TTC549 (cell line): ENCODE results near the gene ACTRT2.

ENCODE experiments used
- FAIRE-seq: peaks from 2 replicates; lab custom pipeline; 2012; peaks lifted over from hg19 to GRCh38; lab: Jason Lieb, UNC

ACTRT2 gene

DNA sequence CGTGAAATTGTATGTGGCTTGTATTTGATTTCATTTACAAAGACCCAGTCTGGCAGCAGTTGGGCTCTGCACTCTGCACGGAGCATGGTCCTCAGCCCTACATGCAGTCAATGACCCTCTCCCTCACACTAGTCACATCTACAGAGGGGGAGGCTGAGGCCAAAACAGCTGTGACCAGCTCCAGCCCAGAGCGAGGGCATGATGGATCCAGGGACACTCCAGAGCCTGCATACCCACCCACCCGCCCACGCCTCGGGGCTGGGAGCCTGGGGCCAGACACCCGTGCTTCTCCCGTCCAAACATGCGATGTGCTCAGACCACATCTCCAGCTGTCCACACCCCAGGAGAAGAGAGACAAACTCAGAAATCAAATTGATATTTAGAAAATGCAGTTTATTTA is 33.8 kb downstream of the ACTRT2 start:
- FAIRE-seq, result no peak

DNA sequence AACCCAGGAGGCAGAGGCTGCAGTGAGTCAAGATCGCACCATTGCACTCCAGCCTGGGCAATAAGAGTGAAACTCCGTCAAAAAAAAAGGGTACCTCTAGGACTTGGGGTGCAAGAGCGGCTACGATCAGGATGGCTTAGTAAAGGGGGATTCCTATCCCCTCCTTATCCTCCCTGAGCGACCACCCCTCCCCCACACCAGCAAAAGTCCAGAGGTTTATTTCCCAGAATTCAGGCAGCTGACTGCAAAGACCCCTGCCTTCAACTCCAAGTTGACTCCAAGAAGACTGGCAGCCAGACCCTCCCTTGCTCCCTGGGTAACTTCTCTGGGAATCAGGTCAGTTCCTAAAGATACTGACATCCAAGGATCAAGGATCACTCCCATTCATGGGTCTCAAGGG is 35.4 kb downstream of the ACTRT2 start:
- no peak for FAIRE-seq

GRCh38 chr1:3058263-3059030 is 37.2 kb downstream of the ACTRT2 start:
- no peak for FAIRE-seq

GRCh38 chr1:3060127-3060526 is 38.9 kb downstream of the ACTRT2 start:
- no peak for FAIRE-seq

DNA sequence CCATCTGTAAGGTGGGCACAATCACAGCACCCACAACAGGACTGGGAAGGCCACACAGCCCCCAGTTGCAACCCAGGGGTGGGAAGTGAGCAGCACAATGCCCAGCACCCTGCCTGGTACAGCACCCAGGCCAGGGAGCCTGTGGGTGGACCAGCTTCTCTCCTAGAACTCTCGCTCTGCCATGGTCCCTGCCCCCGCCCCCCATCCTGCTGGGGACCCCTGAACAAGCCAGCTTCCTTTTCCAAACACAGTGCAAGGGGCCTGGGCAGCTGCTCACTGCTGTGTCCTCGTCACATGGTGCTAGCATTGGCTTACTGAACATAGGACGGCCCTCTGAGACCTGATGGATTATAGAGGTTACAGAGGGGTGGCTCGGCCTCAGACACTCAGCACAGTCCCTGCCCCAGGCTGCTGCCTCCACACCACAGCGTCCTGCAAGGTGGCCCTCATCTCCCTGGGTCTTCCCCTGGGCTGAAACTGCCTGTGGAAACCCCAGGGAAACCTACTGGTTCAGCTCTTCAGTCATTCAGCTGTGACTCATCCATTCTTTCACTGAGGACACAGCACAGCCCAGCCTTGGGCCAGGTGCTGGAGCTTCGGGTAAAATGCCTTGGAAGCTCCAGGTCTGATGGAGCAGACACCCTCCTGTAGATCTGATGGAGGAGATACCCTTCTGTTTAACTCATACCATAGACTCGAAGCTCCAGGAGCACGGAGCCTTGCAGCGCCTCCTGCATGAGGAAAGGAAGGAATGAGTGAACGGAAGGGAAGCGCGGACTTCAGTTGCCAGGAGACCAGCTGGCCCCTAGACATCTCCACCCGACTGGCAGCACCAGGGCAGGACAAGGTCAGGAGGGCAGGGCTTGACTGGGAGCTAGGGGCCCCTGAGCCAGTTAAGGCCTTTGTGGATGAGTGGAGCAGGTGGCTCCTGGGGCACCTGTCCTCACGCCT is 39.6 kb downstream of the ACTRT2 start:
- FAIRE-seq, result no peak

DNA sequence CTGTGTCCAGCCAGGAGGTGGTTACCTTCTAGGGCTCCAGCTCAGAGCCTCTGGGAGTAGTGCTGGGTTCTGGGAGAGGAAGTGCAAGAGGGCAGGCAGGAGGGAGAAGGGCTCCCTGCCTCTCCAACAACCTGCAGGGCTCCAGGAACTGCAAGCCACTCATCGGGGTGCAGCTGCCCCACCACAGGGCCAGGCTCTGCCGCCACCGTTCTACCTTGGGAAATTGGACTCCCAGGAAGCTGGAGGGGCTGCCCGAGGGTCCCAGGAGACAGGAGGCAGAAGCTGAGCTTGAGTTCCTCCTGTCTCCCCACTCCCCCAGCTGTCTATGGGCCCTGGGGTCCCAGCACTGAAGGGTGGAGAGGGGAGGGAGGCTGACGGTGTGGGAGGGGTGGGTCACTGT is 40.3 kb downstream of the ACTRT2 start:
- FAIRE-seq, result no peak

DNA sequence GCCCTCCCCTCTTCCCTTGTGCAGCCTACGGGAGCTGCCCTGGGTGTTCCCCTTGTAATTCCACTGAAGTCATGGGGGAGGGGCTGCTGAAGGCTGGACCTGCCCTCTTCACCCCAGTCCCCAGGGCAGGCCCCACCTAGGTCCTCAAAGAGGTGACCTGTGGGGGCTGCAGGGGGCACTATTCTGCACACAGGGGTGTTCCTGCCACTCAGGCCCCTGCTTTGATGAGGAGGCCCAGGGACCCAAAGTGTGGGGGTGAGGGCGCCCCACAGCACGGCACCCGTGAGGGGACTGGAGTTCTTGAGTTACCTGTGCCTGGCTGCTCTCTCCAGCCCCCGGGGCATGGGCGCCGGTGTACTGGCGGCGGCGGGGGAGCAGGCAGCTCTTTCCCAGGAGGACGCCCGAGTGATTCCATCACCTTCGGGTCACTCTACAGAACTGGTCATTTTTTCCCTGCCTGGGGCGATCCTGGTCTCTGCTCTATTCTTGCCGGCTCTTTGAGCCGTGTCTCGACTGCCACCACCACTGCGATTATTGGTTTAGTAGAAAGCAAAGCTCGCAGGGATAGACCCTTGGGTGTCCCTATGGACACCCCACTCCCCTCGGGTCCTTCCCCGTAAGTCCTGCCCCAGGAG is 40.8 kb downstream of the ACTRT2 start:
- no peak for FAIRE-seq

- FAIRE-seq, result no peak
Measured at GRCh38 chr1:3062616-3063378, 41.5 kb downstream of the ACTRT2 start.

- FAIRE-seq, result no peak
Measured at GRCh38 chr1:3063379-3064295, 42.4 kb downstream of the ACTRT2 start.

DNA sequence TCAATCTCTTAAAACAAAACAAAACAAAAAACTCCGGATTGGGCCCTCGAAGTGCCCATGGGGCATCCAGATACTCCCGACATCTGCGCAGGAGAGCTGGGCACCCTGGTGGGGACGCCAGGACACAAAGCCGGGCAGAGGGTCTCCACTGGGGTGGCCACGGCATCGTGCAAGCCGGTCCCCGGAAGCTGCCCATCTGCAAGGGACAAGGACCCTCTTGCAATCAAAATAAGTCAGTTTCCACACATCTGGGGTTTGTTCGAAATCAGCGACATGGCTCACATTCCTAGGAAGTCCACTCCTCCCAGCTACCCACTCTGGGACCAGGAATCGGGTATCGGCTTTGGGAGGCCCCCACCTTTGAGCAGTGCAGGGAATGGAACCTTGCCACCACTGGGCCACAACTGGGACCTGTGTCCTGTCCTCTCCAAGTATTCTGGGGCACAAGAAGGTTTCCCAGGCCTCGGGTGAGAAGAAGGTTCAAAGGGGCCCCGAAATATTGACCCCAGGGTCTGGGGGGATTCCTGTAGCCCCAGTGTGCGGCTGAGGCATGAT is 43.1 kb downstream of the ACTRT2 start:
- no peak for FAIRE-seq

DNA sequence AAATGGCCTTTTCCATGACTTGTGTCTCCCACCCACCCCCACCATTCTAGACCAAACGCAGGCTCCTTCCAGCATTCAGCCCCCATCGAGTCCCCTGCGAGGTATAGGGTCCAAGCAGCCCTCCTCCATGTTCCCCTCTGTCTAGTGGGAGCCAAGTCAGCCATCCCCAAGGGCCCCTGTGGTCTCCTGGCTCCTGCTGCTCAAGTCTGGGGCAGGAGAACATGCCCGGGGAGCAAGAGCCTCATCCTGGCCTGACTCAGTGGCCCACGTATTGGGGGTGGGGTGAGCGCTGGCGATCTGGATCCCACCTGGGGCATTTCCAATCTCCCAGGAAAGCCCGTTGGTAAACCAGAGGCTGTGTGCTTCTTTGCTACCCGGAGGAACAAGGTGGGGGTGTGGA is 43.6 kb downstream of the ACTRT2 start:
- FAIRE-seq, result no peak

DNA sequence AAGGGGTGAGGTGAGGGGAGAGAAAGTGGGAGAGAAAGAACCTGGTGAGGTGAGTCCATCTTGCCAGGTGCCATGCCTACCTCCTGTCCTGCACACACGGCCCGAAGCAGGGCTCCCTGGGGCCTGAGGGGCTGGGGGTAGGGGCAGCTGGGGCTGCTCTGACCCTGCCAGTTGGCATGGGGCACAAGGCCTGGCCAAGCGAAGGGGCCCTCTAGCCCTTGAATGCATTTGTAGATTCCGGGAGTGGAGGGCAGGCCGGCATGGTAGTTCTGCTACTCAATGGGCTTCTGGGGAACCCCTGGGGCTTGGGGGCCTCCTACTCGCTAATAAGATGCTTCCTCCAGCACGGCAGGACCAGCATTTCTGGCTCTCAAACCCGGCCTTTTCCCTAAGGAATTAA is 44.1 kb downstream of the ACTRT2 start:
- no peak for FAIRE-seq

DNA sequence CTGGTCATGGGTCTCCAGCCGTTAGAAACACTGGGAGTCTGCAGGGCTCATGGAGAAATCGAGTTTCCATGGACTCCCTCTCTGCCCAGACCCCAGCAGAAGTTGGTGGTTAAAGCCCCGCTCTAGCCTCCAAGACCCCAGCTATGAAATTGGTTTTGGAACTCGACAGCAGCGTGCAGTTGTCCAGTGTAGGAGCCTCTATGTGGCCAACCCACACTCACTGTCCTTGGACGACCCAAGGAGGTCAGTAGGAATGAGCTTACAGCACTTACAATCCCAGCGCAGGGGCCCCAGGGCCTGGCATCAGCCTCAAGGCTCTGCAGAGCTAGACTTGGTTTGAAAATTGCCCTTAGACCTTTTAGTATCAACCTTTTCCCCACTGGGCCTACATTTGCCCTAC is 44.5 kb downstream of the ACTRT2 start:
- FAIRE-seq, result no peak

DNA sequence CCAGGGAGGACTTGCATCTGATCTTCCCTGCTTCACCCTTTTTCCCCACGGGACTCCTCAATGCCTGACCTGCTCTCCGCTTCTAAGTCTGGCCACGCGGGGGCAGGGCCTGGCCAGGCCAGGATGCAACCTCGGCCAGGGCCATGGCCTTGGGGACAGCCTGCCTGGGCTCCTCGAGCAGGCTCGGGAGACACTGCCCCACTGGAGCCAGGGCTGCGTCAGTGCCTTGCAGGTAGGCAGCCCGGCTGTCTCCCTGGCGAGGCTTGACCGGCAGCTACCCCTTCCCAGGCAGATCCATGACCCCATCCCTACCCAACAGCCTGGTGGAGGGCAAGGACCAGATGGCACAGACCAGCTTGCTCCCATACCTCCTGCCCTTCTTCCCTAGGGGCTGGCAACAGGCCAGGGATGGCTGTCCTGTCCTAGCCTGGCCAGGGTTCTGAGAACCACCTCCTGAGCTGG is 45.0 kb downstream of the ACTRT2 start:
- FAIRE-seq, result no peak

DNA sequence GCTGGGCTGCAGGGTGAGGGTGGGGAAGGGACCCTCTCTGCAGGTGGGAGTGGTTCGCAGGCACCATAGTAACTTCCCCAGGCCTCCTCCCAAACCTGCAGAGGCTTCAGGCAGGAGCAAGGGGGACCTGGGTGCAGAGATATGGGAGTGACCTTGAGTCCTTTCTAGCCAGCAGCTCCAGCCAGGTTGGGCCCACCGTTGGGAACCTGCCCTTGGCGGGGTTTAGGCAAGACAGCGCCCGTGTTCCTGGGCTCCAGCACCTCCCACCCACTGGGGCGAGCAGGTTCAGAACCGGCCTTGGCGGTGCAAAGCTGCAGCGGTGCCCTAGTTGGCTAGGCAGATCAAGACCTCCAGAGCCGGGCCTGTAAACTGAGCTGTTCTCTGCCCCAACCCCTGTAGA is 45.6 kb downstream of the ACTRT2 start:
- FAIRE-seq, result no peak

GRCh38 chr1:3067301-3067670 is 46.0 kb downstream of the ACTRT2 start:
- no peak for FAIRE-seq

DNA sequence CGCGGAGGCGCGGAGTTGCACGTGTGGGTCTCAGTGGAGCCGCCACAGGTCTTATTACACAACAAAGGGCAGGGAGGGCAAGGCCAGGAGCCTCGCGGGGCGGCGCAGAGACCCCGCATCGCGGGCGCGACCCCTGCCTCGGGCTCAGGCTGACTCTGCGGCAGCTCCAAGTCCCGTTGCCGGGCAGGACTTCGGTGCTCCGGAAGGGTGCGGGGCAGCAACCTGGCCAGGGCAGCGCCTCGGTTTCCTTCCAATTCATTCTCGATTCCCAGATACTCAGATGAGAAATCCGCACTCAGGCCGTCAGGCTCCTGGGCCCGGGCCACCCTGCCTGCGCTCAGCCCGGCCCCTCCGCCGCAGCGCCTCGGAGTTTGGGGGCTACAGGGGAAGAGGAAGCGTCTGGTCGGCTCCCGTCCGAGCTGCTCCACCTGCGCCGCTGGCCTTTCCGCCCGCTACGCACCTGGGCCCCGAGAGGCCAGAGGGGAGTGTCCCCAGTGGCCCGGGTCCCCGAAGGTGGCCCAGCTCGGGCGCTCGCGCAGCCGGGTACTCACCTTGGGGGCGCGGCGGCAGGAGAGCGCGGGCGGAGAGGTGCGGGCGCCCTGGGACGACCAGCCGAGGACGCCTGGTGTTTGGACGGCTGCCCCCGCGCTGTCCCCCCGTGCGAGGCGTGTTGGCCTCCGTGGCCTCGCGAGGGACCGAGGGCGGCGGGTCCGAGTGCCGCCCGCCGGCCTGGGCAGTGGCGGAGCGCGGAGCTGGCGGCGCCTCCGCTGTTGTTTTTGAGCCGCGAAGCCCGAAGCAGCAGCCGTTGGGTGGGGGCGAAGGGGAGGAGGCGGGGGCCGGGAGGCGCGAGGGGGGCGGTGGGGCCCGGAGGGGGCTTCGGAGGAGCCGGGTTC is 46.6 kb downstream of the ACTRT2 start:
- no peak for FAIRE-seq

GRCh38 chr1:3068564-3069431 is 47.5 kb downstream of the ACTRT2 start, which contains the start of gene PRDM16:
Gene PRDM16, plus strand, starts transcription at chr1:3069203. Its CDS starts 57 bp downstream, at chr1:3069260.
- FAIRE-seq, result no peak
